HG03139 (cell line): ENCODE measurements around the gene GJB2.

ENCODE experiments used
- ATAC-seq: cut with Tn5 transposase; IDR thresholded peaks from one replicate; pipeline ENCODE4 v1.9.1; 2021; ENCODE audit not compliant: unreplicated experiment

GJB2 gene

GRCh38 chr13:20142927-20143480 lies 49.7 kb downstream of the GJB2 start:
- no peak for ATAC-seq

- no peak for ATAC-seq
Observed at GRCh38 chr13:20142023-20142926, 50.5 kb downstream of the GJB2 start.

- ATAC-seq: no peak
Observed at GRCh38 chr13:20141238-20142022, 51.3 kb downstream of the GJB2 start.

- no peak for ATAC-seq
Observed at GRCh38 chr13:20140487-20140886, 52.3 kb downstream of the GJB2 start.

GRCh38 chr13:20137875-20138274 lies 54.9 kb downstream of the GJB2 start:
- no peak for ATAC-seq
